CD14-positive monocyte (primary cell): Measurements from ENCODE around the gene COPS2. TPM values are rescaled to one million over a fixed set of nuclear protein-coding genes. Genes with fewer than 3 reads are reported as not detected.

Experiments
- DNase-seq, 3 donors: peaks; one replicate each; pipeline ENCODE4 v3.0.0-alpha.2; 2011 to 2022
- H2AFZ ChIP-seq: 2 replicates; pipeline ENCODE4 v1.6.0; 2012; ENCODE audit warnings: mild to moderate bottlenecking, low read depth, low read length, inconsistent platforms; ENCODE audit not compliant: insufficient read depth, poor library complexity, severe bottlenecking
- H3K27ac ChIP-seq, 2 donors: 1 replicate in 1 of 2; 2 replicates in 1 of 2; pipeline ENCODE4 v1.5.1; 2012 to 2013; ENCODE audit warnings: low read length in 2 of 2, control low read depth in 1 of 2, inconsistent platforms in 1 of 2, low read depth in 1 of 2, mild to moderate bottlenecking in 1 of 2
- H3K27me3 ChIP-seq, 2 donors: one replicate each; pipeline versions ENCODE4 v1.6.0 to v1.6.1; 2011 to 2013; ENCODE audit warnings: low read length in 2 of 2; ENCODE audit not compliant: control insufficient read depth in 2 of 2, insufficient read depth in 2 of 2
- H3K36me3 ChIP-seq, 2 donors: replicated peaks in 1 of 2; 1 replicate in 1 of 2; 2 replicates in 1 of 2; pipeline versions ENCODE4 v1.5.1 to v1.6.1; 2012 to 2013; ENCODE audit warnings: low read length in 2 of 2, control low read depth in 1 of 2, inconsistent platforms in 1 of 2, mild to moderate bottlenecking in 1 of 2; ENCODE audit not compliant: insufficient read depth in 2 of 2, control insufficient read depth in 1 of 2
- H3K4me1 ChIP-seq, 2 donors: 1 replicate in 1 of 2; 2 replicates in 1 of 2; pipeline versions ENCODE4 v1.5.1 to v1.6.1; 2012 to 2013; ENCODE audit warnings: low read length in 2 of 2, control low read depth in 1 of 2, inconsistent platforms in 1 of 2, mild to moderate bottlenecking in 1 of 2, moderate library complexity in 1 of 2; ENCODE audit not compliant: insufficient read depth in 2 of 2, control insufficient read depth in 1 of 2
- H3K4me2 ChIP-seq: replicated peaks from 2 replicates; pipeline ENCODE3; 2012; ENCODE audit warnings: low read length, moderate library complexity, mild to moderate bottlenecking; ENCODE audit not compliant: poor library complexity, severe bottlenecking; ENCODE audit errors: extremely low read depth
- H3K4me3 ChIP-seq, 3 experiments: fragments of 200-600 bp in 1 of 3; sonication (generic) in 1 of 3; replicated peaks in 1 of 3; 1 replicate in 2 of 3; 2 replicates in 1 of 3; pipeline ENCODE4 v1.5.1; 2011 to 2013; ENCODE audit warnings: low read length in 3 of 3, mild to moderate bottlenecking in 3 of 3, control low read depth in 2 of 3, low read depth in 2 of 3, inconsistent platforms in 1 of 3, moderate library complexity in 1 of 3
- H3K79me2 ChIP-seq: 2 replicates; pipeline ENCODE4 v1.6.0; 2012; ENCODE audit warnings: mild to moderate bottlenecking, control low read depth, inconsistent platforms, low read length, moderate library complexity; ENCODE audit not compliant: insufficient read depth
- H3K9ac ChIP-seq: 2 replicates; pipeline ENCODE4 v1.6.0; 2017; ENCODE audit warnings: low read length, mild to moderate bottlenecking; ENCODE audit not compliant: insufficient read depth, poor library complexity, severe bottlenecking
- H3K9me3 ChIP-seq, 2 donors: replicated peaks in 1 of 2; 1 replicate in 1 of 2; 2 replicates in 1 of 2; pipeline versions ENCODE4 v1.5.1 to v1.6.1; 2012 to 2013; ENCODE audit warnings: low read length in 2 of 2, control low read depth in 1 of 2; ENCODE audit not compliant: control insufficient read depth in 1 of 2, insufficient read depth in 1 of 2
- H4K20me1 ChIP-seq: 2 replicates; pipeline ENCODE4 v1.6.0; 2012; ENCODE audit warnings: mild to moderate bottlenecking, low read length, control low read depth, moderate library complexity; ENCODE audit not compliant: insufficient read depth
- H3K27ac Mint-ChIP-seq, 7 donors: one replicate each; pipeline ENCODE4 v1.8.0; 2020; ENCODE audit warnings: mild to moderate bottlenecking in 7 of 7, mixed read lengths in 7 of 7, moderate library complexity in 6 of 7, inconsistent platforms in 2 of 7
- H3K27me3 Mint-ChIP-seq, 3 donors: one replicate each; pipeline ENCODE4 v1.8.0; 2021 to 2022; ENCODE audit warnings: low read depth in 3 of 3, mild to moderate bottlenecking in 3 of 3, mixed read lengths in 3 of 3, moderate library complexity in 3 of 3, inconsistent platforms in 1 of 3
- H3K36me3 Mint-ChIP-seq, 2 donors: one replicate each; pipeline ENCODE4 v1.8.0; 2020; ENCODE audit warnings: mixed read lengths in 2 of 2, inconsistent platforms in 1 of 2, mild to moderate bottlenecking in 1 of 2
- H3K4me1 Mint-ChIP-seq: one replicate; pipeline ENCODE4 v1.8.0; 2020; ENCODE audit warnings: mild to moderate bottlenecking, mixed read lengths
- H3K4me3 Mint-ChIP-seq, 2 donors: one replicate each; pipeline ENCODE4 v1.8.0; 2020; ENCODE audit warnings: mild to moderate bottlenecking in 2 of 2, mixed read lengths in 2 of 2, moderate library complexity in 1 of 2
- H3K9me3 Mint-ChIP-seq, 7 donors: one replicate each; pipeline ENCODE4 v1.8.0; 2020 to 2022; ENCODE audit warnings: mixed read lengths in 7 of 7, mild to moderate bottlenecking in 6 of 7, moderate library complexity in 6 of 7, inconsistent platforms in 2 of 7
- WGBS: methylation state at CpG from one replicate; pipeline ENCODE4 v1.1.5; 2013; ENCODE audit warnings: missing lambda C conversion rate; ENCODE audit not compliant: insufficient coverage; 5-methylcytosine and 5-hydroxymethylcytosine counted together
- intact Hi-C, 2 donors: fragments of 100-400 bp; cut with micrococcal nuclease; formaldehyde crosslinking; loops; one replicate each; pipeline versions ENCODE4 v1.15.0 to v1.15.1; 2023
- polyA plus RNA-seq, 3 donors: library from polyadenylated mRNA; depleted of rRNA in 1 of 3; unstranded in 2 of 3; stranded (reverse) in 1 of 3; fragments of 300-500 nt in 2 of 3; fragments of >200 nt in 1 of 3; fragmentation: Illumina TruSeq in 2 of 3; gene quantifications; 1 replicate in 2 of 3; 2 replicates in 1 of 3; pipeline ENCODE4 v1.2.3, GENCODE V29; 2012 to 2021
- TF ChIP-seq, protein P1 (sequence below): fragments of 200-600 bp; IDR thresholded peaks from one replicate; pipeline ENCODE4 v1.8.0; 2022; ENCODE audit warnings: antibody characterized with exemption, mild to moderate bottlenecking

COPS2 gene
- polyA plus RNA-seq, 3 donors = 22.2 to 36.1 (median 32.4) TPM

DNA sequence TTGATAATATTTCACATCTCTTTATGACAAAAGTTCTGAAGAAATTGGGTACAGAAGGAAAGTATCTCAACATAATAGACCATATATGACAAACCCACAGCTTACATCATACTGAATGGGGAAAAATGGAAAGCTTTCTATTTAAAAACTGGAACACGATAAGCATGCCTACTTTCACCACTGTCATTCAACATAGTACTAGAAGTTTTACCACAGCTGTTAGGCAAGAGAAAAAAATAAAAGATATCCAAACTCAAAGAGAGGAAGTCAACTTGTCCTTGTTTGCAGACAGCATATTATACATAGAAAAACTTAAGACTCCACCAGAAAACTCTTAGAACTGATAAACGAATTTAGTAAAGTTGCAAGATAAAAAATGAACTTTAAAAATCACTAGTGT is 40.3 kb downstream of the COPS2 start:
- H3K27ac ChIP-seq = no peak overlapping the region
- H3K4me3 ChIP-seq = no peak overlapping the region
- no peaks in the 10 kb centered on the region for H3K79me2 ChIP-seq
- no peaks in the 10 kb centered on the region for H3K4me1 Mint-ChIP-seq
- no peaks in the 10 kb centered on the region for H3K27me3 ChIP-seq
- DNase-seq = no peak
- no peaks in the 10 kb centered on the region for H4K20me1 ChIP-seq
- intact Hi-C loops = no loop called here
- H3K27me3 Mint-ChIP-seq = peaks cover 0 to 3% (median 0%) of the 10 kb centered on the region in 3 donors
- H3K36me3 Mint-ChIP-seq = peaks cover 43 to 57% of the 10 kb centered on the region in 2 donors
- H3K9me3 Mint-ChIP-seq = peaks cover 7 to 23% (median 8%) of the 10 kb centered on the region in 7 donors
- H3K27ac Mint-ChIP-seq = no peak overlapping the region
- H3K4me2 ChIP-seq = no peak overlapping the region
- TF ChIP-seq, protein P1, sequence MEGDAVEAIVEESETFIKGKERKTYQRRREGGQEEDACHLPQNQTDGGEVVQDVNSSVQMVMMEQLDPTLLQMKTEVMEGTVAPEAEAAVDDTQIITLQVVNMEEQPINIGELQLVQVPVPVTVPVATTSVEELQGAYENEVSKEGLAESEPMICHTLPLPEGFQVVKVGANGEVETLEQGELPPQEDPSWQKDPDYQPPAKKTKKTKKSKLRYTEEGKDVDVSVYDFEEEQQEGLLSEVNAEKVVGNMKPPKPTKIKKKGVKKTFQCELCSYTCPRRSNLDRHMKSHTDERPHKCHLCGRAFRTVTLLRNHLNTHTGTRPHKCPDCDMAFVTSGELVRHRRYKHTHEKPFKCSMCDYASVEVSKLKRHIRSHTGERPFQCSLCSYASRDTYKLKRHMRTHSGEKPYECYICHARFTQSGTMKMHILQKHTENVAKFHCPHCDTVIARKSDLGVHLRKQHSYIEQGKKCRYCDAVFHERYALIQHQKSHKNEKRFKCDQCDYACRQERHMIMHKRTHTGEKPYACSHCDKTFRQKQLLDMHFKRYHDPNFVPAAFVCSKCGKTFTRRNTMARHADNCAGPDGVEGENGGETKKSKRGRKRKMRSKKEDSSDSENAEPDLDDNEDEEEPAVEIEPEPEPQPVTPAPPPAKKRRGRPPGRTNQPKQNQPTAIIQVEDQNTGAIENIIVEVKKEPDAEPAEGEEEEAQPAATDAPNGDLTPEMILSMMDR = no peak
- H3K4me1 ChIP-seq = no peaks in the 10 kb centered on the region
- WGBS = no CpG with 5 or more reads among the region's 2 CpGs
- H3K36me3 ChIP-seq = peaks cover 22 to 46% of the 10 kb centered on the region in 2 donors
- H3K4me3 Mint-ChIP-seq = no peak overlapping the region
- no peak overlapping the region for H2AFZ ChIP-seq
- no peak overlapping the region for H3K9ac ChIP-seq
- peaks cover 4 to 8% of the 10 kb centered on the region in 2 donors for H3K9me3 ChIP-seq

DNA sequence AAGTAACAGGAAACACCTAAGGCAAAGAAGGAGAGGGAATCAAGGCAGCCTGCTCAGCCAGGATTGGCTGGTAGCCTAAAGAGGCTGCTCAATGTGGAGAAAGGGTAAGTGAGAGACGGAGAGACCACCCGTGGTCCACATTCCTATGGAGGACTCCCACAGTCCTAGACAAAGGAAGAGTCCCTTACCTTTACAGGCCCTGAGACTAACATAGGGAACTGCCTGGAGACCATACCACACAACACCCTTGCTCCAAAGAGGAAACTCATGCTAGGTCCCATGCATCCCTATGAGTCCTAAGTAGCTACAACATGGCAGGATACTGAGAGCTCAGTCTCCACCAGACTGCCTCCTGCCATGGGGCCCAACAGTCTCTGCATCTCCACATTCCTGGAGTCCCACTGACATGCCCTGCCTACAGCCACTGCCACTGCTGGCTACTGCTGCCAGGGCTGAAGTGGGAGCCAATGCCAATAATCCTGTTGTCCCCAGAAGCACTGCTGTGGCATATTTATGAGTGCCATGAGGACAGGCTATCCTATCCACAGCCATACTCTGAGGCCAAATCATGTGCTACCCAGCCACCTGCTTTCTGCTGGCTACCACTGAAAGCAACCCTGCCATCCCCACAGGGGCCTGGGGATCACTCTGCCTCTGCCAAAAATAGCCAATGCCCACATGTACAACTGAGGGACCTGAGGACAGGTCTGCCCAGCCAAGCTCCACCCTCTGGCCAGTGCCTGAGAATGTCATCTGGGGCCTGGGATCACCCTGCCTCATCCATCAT is 45.0 kb downstream of the COPS2 start:
- Mint-ChIP-seq H3K36me3 (peaks cover 44 to 47% of the 10 kb centered on the region in 2 donors), H3K27me3 (peaks cover 0 to 3% (median 0%) of the 10 kb centered on the region in 3 donors), H3K27ac (no peak overlapping the region), H3K4me1 (no peaks in the 10 kb centered on the region), H3K9me3 (peaks cover 7 to 23% (median 8%) of the 10 kb centered on the region in 7 donors), H3K4me3 (no peak overlapping the region)
- Histone ChIP-seq H3K4me1 (no peaks in the 10 kb centered on the region), H3K9ac (no peak overlapping the region), H3K4me3 (no peak overlapping the region), H3K4me2 (no peak overlapping the region), H3K9me3 (peaks cover 4 to 8% of the 10 kb centered on the region in 2 donors), H3K27me3 (no peaks in the 10 kb centered on the region), H4K20me1 (no peaks in the 10 kb centered on the region), H3K27ac (no peak overlapping the region), H3K79me2 (no peaks in the 10 kb centered on the region), H3K36me3 (peaks cover 30 to 57% of the 10 kb centered on the region in 2 donors), H2AFZ (no peak overlapping the region)
- 100% methylated on average over 1 of the region's 2 CpGs for WGBS
- no peak for DNase-seq
- intact Hi-C loops = no loop called here
- TF ChIP-seq, protein P1 = no peak
